Spleen (tissue), 7 donors: ENCODE data around the gene NFIC.

Experiments
- POLR2A ChIP-seq, 3 donors: fragments of 450-650 bp; IDR thresholded peaks; one replicate each; pipeline ENCODE4 v1.5.1; 2017; ENCODE audit warnings: antibody characterized with exemption in 3 of 3, mild to moderate bottlenecking in 1 of 3
- POLR2AphosphoS5 ChIP-seq, 3 donors: sonication (generic); formaldehyde crosslinking; IDR thresholded peaks; one replicate each; pipeline ENCODE4 v1.5.1; 2017; ENCODE audit warnings: antibody characterized with exemption in 3 of 3
- TF ChIP-seq, protein P1 (sequence below), 11 experiments: fragments of 200-600 bp in 7 of 11; fragments of 450-650 bp in 4 of 11; sonication (generic) in 4 of 11; IDR thresholded peaks in 8 of 11; conservative IDR thresholded peaks in 3 of 11; 1 replicate in 7 of 11; 2 replicates in 4 of 11; pipeline versions ENCODE4 v1.4.0 to v1.8.0; 2016 to 2021; ENCODE audit warnings: antibody characterized with exemption in 11 of 11, inconsistent platforms in 4 of 11, mild to moderate bottlenecking in 1 of 11
- donor health status: DM: no; HTN: no; CAD: no; lungs with moderate emphysema.
- donor health status: DM: no; HTN: no; CAD: no.
- donor health status: DM: no; HTN: no; CAD: no.

- TF ChIP-seq, protein P1, sequence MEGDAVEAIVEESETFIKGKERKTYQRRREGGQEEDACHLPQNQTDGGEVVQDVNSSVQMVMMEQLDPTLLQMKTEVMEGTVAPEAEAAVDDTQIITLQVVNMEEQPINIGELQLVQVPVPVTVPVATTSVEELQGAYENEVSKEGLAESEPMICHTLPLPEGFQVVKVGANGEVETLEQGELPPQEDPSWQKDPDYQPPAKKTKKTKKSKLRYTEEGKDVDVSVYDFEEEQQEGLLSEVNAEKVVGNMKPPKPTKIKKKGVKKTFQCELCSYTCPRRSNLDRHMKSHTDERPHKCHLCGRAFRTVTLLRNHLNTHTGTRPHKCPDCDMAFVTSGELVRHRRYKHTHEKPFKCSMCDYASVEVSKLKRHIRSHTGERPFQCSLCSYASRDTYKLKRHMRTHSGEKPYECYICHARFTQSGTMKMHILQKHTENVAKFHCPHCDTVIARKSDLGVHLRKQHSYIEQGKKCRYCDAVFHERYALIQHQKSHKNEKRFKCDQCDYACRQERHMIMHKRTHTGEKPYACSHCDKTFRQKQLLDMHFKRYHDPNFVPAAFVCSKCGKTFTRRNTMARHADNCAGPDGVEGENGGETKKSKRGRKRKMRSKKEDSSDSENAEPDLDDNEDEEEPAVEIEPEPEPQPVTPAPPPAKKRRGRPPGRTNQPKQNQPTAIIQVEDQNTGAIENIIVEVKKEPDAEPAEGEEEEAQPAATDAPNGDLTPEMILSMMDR (IDR thresholded peaks at IDR 0.05 in 8 of 11, conservative IDR thresholded peaks at IDR 0.05 in 3 of 11) = no peak
- TF ChIP-seq POLR2A (IDR thresholded peaks at IDR 0.05) (no peak), POLR2AphosphoS5 (IDR thresholded peaks at IDR 0.05) (peak; percentile 31 to 70 (median 34))
Observed at GRCh38 chr19:3469638-3470499, 103.5 kb downstream of the NFIC start.
